Endometrium (tissue), 2 donors: Measurements from ENCODE around the gene DARS2.
"Not testable (repeated sequence)": the region's sequence is repeated elsewhere in the genome, so short reads cannot be mapped to it uniquely, and the experiment has no call there.

ENCODE experiments used
- FAIRE-seq: peaks from 2 replicates; lab custom pipeline; 2012; peaks lifted over from hg19 to GRCh38; lab: Jason Lieb, UNC
- donor health status: control.
- donor health status: control.

DARS2 gene

DNA sequence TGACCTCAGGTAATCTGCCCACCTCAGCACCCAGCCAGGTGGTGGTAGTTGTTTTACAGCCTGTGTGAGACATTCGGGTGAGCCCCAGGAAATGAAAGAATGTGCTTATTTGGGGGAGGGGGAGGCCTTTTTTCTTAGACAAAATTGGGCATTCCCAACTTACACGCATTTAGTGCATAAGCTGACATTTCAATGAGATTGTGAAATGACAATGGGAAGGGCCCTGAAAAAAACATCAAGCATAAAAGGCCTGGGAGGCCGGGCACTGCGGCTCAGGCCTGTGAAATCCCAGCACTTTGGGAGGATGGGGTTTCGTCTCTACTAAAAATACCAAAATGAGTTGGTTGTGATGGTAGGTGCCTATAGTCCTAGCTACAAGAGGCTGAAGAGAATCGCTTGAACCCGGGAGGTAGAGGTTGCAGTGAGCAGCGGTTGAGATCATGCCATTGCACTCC is 38.3 kb downstream of the DARS2 start:
- FAIRE-seq, result no peak

- FAIRE-seq, result no peak
Observed at GRCh38 chr1:173863224-173864161, 39.0 kb downstream of the DARS2 start.

DNA sequence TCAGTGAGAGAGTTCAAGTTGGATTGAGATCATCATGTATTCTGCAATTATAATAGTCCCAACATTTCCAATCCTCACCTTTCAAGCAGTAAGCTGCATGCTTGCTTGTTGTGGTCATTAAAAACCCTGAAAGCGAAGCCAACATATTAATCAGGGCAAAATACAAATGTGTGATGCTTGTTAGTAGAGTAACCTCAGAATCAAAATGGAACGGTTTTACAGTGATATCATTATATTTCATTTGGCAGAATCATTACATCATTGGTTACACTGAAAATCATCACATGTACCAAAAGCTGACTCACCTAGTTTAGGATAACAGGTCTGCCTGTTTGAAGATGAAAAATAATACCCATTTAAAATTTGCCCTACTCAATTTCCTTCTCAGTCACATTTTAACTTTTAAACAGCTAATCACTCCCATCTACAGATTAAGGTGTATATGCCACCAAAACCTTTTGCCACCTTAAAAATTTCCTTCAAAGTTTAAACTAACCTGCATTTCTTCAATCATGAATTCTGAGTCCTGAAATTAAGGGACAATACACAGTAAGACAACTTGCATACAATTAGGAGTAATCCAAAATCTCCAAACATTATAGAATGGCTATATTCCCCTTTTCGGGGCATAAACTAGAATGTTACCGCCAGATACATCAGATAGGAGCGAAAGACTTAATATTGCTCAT is 39.9 kb downstream of the DARS2 start:
- FAIRE-seq, result no peak

- FAIRE-seq, result no peak
Observed at GRCh38 chr1:173865468-173866164, 41.1 kb downstream of the DARS2 start.

DNA sequence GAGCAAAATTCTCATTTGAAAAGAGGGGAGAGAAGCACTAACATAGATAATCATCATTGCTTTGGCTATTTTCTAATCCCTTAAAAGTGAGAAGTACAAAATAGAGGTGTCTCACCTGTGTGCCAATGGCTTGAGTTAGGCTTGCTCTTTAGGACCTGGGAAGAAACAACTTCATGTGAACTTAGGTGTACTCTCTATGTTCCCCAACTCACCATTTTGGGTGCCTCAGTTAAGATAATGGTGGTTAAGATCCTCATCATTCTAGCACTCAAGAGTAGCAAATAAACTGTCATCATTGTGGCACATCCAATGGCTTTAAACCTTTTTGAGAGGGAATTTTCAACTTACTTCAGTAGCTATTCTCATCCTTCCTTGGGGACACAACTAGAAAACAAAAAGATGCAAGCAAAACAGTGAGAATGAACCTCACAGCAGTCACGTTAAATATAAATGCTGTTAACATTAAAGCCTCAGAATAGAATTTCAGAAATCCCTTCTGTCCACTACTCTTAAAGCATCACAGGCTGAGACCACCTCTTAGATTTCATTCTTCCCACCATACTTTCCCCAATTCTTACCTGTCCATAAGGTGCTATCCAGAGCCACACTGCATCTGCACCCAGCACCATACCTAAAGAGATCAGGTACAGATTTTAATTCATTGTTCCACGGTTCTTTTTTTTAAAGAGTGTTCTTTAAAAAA is 42.1 kb downstream of the DARS2 start:
- no peak for FAIRE-seq

DNA sequence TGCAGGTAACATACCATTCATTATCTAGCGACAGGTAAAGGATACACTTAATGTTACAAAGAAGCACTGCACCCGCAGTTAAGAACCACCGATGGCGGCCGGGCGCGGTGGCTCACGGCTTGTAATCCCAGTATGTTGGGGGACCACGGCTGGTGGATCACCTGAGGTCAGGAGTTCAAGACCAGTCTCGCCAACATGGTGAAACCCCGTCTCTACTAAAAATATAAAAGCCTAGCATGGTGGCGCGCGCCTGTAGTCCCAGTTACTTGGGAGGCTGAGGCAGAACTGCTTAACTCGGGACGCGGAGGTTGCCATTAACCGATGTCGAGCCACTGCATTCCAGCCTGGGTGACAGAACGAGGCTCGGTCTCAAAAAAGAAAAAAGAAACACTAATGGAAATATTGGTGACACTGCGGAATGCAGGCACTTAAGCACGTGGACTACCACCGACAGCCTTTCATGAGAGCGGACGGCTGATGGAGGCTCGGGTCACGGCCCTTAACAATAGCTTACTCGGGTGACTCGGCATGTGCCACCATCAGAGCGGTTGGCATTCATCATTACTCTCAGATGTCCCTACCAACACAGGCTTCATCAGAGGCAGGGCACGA is 42.8 kb downstream of the DARS2 start:
- FAIRE-seq, result no peak

DNA sequence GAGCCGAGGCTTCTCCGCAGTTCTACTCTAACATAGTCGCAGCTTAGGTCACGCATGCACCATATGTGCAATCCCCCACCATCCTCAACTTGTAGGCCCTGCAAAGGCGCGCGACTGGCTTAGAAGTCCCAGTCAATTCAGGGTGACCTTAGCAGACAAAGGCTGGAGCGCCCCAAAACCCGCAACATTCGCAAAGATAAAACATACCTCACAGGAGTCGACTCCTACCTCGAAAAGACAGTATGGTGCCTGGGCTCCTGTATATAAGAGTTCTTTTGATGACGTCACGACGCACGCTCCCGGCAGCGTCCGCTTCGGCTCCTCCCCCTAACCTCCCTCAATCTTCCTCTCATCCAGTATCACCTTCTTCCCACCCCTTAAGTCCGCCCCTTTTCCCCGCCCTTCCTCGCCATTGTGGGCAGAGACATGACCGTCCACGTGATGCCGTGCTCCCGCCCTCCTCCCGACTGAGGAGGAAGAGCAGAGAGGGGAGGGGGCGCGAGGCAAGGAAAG is 43.3 kb downstream of the DARS2 start, which contains the start of gene GAS5:
Gene GAS5 (minus strand): TSS at position 237 of the 513 bp plus-strand sequence.
- FAIRE-seq, result peak; percentile 88

GRCh38 chr1:173868266-173869020 is 44.0 kb downstream of the DARS2 start, which contains the start of gene ZBTB37:
Gene ZBTB37 (plus strand): TSS chr1:173868380. CDS start chr1:173870226, 1,846 bp downstream.
- FAIRE-seq, result no peak

DNA sequence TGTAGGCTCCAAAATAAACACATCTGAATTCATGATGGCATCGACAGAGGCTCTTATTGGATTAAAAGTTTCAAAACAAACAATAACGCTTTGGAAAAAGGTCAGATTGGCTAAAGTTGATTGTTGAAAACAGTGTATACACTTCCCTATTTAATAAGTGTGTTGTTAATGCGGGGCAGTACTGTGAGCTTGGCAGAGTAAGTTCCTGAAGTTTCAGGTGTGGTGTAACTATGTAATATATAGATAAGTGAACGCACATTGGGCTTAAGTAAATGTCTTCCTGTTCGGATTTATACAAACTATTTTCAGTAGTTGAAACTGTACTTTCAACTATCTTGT is 44.5 kb downstream of the DARS2 start:
- FAIRE-seq, result no peak

GRCh38 chr1:173870252-173871075 is 46.0 kb downstream of the DARS2 start:
- FAIRE-seq, result no peak

- FAIRE-seq, result no peak
Observed at GRCh38 chr1:173871091-173871490, 46.6 kb downstream of the DARS2 start.

DNA sequence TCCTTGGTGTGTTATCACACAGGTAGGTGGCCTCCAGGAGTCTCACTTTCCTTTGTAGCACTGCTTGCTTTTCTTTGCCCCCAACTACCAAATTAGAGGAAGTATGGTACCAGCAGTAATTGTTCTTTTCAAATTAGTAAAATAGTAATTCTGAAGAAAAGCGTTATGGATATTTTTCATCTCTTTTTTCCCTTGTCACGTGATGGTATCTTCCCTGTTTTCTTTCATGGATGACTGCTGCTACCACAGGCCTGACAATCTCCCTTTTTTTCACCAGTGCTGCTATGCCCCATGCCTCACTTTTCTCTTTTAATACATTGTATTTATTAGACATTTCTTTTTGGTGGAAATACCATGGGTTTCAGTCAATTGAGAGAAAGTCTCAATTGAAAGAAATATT is 47.0 kb downstream of the DARS2 start:
- no peak for FAIRE-seq

DNA sequence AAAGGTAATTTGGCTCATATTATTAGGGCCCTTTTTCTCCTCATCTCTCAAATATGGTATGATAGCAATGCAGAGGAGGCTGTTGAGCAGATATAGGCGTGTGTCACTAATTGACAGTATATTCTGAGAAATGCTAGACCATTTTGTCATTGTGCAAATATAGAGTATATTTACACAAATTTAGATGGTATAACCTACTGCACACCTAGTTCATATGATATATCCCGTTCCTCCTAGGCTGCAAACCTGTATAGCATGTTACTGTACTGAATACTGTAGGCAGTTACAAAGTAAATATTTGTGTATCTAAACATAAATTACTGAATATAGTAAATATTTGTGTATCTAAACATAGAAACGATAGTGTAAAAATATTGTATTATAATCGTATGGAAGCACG is 52.3 kb downstream of the DARS2 start:
- FAIRE-seq, result no peak

GRCh38 chr1:173878251-173878650 is 53.8 kb downstream of the DARS2 start:
- FAIRE-seq, result no peak

DNA sequence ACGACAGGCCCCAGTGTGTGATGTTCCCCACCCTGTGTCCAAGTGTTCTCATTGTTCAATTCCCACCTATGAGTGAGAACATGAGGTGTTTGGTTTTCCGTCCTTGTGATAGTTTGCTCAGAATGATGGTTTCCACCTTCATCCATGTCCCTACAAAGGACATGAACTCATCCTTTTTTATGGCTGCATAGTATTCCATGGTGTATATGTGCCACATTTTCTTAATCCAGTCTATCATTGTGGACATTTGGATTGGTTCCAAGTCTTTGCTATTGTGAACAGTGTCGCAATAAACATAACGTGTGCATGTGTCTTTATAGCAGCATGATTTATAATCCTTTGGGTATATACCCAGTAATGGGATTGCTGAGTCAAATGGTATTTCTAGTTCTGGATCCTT is 56.6 kb downstream of the DARS2 start:
- not testable (repeated sequence) for FAIRE-seq

- FAIRE-seq, result no peak
Observed at GRCh38 chr1:173884701-173885100, 60.2 kb downstream of the DARS2 start.

DNA sequence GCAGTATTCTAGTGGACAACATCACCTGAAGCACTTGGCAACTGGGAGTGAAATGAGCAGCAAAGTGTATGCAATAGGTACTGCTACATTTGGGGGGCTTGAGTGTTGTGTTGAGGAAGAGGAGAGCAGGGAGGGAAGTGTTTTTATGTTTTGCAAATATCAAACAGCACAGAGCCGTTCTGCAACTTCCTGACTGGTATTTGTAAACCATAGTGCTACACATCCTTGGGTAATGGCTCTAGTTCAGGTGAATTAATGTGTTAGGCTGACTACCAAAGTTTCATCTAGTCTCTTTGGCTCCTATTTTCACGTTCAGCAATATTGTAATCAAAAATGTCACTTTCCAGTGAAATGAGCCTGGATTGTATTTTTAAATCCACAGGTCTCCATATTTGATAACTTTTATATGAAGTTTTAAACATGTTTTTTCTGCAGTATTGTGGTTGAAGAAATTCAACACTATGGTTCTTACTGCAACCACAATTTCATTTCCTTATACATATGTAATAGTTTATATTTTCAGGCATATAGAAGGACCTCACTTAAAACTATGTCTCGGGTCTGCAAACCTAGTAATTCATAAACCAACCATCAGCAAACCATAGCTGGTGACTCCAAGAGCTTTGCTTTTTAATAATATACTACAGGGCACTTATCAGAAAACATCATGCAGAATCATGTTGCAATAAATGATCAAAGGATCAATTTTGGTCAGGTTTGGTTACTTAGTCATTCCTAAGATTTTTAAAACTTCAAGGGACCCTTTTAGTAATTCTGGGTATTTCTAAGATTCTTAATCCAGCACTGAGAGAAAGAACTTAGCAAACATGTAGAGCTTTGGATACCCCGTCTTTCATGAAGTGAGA is 62.5 kb downstream of the DARS2 start:
- no peak for FAIRE-seq

GRCh38 chr1:173887627-173888026 is 63.2 kb downstream of the DARS2 start:
- FAIRE-seq, result no peak

DNA sequence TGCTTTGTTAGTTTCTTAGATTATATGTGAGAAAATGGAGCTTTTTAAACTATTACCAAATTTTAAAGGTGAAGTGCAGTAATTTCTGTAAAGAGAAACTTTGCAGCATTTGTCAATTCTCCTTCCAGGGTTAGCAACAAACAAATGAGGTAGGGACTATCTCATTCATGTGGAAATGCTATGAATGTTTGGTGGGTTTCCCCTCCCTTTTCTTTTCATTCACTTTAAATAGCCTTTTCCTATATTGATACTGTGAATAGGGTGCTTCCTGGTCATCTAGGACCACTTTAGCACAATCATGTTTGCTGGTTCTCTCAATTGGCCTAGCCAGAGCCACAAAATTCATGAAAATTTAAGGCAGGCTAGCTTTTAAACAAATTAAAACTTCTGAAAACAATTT is 64.3 kb downstream of the DARS2 start:
- no peak for FAIRE-seq
